PFSK-1 (cell line): ENCODE measurements around the gene XPR1.

Experiments
- POLR2AphosphoS5 ChIP-seq: IDR thresholded peaks from 2 replicates; pipeline ENCODE4 v1.6.1; 2012; ENCODE audit warnings: low read depth, mild to moderate bottlenecking, control low read depth, low read length, moderate library complexity
- REST ChIP-seq, 2 experiments: IDR thresholded peaks; 2 replicates each; pipeline versions ENCODE4 v1.6.1 to v1.8.0; 2011 to 2012; ENCODE audit warnings: low read depth in 2 of 2, low read length in 2 of 2, control low read depth in 1 of 2, inconsistent platforms in 1 of 2, mild to moderate bottlenecking in 1 of 2, moderate library complexity in 1 of 2; ENCODE audit not compliant: insufficient read depth in 1 of 2
- SIN3A ChIP-seq: IDR thresholded peaks from 2 replicates; pipeline ENCODE4 v1.6.1; 2012; ENCODE audit warnings: mild to moderate bottlenecking, low read length, moderate library complexity, borderline replicate concordance; ENCODE audit not compliant: insufficient read depth
- TAF1 ChIP-seq: IDR thresholded peaks from 2 replicates; pipeline ENCODE4 v1.6.1; 2012; ENCODE audit warnings: low read length, control low read depth, borderline replicate concordance; ENCODE audit not compliant: insufficient read depth

GRCh38 chr1:180926164-180926981 is 294.6 kb downstream of the XPR1 start:
- TF ChIP-seq TAF1 (no peak), REST (IDR thresholded peaks at IDR 0.05; ENCODE audit: insufficient read depth in 1 of 2, low read depth in 2 of 2, low read length in 2 of 2) (no peak), POLR2AphosphoS5 (no peak), SIN3A (no peak)
